DMS153 treated with DMSO at 0.1 percent for 48 hours (cell line): Measurements from ENCODE around the gene XKR8.
"Not testable (repeated sequence)": the region's sequence is repeated elsewhere in the genome, so short reads cannot be mapped to it uniquely, and the experiment has no call there.

ENCODE experiments used
- DNase-seq: peaks from one replicate; lab custom pipeline; 2025; ENCODE audit not compliant: unreplicated experiment; lab: John Stamatoyannopoulos, UW

The XKR8 gene

DNA sequence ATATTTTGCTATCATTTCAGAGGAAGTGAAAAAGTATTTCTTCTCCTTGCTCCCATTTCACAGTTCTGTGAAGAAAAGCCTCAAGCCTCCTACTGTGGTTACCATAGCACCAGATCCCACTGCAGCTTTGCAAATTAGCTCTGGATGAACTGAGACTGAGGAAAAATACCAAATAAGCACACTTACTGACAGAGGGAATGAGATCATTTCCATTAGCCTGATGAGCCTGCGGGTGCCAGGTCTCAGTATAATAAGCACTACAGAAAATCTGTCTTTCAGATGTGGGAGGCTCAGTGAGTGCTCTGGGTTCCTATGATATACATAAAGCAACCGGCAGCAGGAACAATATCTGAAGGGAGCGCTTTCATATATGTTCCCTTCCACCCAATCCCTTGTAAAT, 21.4 kb downstream of the XKR8 start:
- no peak for DNase-seq

DNA sequence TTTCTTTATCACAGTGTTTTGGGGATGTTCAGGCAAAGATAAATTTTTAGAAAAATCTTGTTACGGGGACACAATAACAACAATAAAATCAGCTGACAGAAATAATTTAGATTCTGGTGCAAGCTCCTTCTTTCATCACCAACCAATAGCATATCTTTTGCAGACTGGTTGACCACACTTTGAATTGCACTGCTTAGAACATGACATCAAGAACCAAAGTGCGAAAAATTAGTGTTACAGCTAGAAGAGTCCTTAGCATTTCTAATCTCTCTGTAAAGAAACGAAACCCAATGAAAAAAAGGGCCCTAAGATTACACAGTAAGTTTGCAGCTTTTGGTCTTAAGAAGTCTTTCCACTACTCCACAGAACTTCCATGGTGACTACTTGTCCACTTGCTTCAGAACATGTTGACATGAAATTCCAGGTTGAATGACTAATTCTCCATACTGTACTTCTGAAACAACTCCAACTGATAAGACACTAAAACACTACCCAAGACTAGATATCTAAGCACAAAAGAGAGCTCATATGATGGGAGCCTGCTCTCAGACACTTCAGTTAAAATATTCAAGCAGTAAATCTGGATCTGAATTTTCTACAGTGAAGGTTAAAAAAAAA, 31.3 kb downstream of the XKR8 start:
- no peak for DNase-seq

DNA sequence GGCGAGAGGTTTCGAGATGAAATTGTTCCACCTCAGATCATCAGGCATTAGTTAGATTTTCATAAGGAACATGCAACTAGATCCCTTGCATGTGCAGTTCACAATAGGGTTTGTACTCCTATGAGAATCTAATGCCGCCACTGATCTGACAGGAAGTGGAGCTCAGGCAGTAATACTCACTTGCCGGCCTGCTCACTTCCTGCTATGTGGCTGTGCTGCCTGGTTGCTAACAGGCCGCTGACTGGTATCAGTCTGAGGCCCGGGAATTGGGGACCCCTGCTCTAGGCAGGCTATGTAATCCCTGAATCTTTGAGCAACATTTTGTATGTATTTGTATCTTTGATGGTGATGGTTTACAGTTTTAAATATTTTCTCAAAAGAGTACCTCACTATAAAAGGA, 32.5 kb downstream of the XKR8 start:
- no peak for DNase-seq

GRCh38 chr1:27993241-27993640, 33.5 kb downstream of the XKR8 start:
- DNase-seq = no peak

- DNase-seq = no peak
Observed at GRCh38 chr1:27994060-27994459, 34.3 kb downstream of the XKR8 start.

DNA sequence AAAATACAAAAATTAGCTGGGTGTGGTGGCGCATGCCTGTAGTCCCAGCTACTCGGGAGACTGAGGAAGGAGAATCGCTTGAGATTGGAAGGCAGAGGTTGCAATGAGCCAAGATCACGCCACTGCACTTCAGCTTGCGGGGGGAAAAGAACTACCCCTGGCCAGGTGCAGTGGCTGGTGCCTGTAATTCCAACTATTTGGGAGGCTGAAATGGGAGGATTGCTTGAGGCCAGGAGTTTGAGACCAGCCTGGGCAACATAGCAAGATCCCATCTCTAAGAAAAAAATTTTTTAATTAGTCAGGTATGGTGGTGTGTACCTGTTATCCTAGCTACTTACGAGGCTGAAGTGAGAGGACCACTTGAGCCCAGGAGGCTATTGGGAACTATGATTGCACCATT, 34.8 kb downstream of the XKR8 start:
- DNase-seq = not testable (repeated sequence)

DNA sequence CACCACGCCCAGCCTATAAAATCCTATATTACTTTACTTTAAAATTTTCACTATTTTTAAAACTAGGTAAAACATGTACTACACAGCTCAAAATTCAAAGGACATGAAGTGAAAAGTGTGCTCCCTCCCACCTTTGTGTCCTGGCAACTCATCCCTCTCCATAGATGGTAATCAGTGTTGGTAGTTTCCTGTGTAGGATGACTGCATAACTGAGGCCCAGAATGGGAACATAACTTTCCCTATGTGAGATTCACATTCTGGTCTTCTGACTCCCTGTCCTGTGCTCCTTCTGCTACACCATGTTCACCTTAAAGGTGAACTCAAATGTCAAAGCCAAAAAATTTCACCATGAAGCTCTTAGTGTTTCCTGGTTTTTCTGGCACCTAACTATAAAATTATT, 39.3 kb downstream of the XKR8 start:
- DNase-seq = no peak

GRCh38 chr1:28002600-28002999, 42.8 kb downstream of the XKR8 start:
- DNase-seq = no peak

DNA sequence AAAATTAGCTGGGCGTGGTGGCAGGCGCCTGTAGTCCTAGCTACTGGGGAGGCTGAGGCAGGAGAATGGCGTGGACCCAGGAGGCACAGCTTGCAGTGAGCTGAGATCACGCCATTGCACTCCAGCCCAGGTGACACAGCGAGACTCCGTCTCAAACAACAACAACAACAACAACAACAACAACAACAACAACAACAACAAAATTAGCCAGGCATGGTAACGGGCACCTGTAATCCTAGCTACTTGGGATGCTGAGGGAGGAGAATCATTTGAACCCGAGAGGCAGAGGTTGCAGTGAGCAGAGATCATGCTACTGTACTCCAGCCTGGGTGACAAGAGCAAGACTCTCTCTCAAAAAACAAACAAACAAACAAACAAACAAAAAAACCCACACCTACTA, 43.3 kb downstream of the XKR8 start:
- DNase-seq = not testable (repeated sequence)

- no peak for DNase-seq
Observed at GRCh38 chr1:28010969-28011368, 51.2 kb downstream of the XKR8 start.
